Measurements from ENCODE around the gene NR6A1.

Gene NR6A1

DNA sequence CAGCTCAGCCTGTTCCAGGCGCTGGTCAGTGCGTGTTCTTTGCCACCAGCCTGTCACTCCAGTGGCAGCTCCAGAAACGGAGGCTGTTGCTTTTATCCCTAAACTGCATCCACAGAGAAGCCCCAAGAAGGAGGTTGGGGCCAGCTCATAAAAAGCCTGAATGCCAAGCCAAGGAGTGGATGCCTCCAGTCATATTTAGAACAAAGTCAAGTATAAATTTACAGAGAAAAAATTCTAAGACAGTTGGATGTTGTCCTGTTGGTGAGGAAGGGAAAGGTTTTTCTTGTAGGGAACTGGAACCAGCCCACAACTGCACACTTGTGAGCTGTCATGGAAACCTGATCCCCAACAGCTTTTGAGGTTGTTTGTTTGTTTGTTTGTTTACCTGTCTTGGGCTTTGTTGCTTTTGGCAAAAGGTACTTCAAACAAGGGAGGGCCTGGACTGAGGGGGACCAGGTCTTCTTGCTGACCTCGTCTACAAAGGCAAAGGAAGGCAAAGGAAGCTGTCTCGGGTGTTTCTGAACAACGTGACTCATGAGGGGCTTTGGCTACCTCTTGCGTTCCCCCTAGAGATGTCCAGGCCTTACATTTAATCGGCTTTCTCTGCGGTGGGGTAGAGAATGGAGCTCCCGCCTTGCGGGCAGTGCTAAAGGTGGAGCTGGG lies 42.5 kb upstream of the NR6A1 start:
- Histone ChIP-seq H3K36me3 (ENCODE audit: insufficient read depth) (no peaks in the 10 kb centered on the region), H2AFZ (ENCODE audit: low read depth) (no peak overlapping the region), H3K4me2 (no peak overlapping the region), H3K9ac (no peak overlapping the region), H3K27me3 (ENCODE audit: insufficient read depth, low read depth) (no peaks in the 10 kb centered on the region), H3K27ac (no peak overlapping the region), H3K79me2 (ENCODE audit: insufficient read depth, low read depth) (no peaks in the 10 kb centered on the region), H3K4me3 (IDR thresholded peaks at IDR 0.05; ENCODE audit: insufficient read depth, low read depth, low read length) (no peak overlapping the region), H4K20me1 (ENCODE audit: insufficient read depth) (no peaks in the 10 kb centered on the region), H3K4me1 (ENCODE audit: low read depth, poor library complexity, severe bottlenecking) (no peaks in the 10 kb centered on the region)
- TF ChIP-seq, protein P1, sequence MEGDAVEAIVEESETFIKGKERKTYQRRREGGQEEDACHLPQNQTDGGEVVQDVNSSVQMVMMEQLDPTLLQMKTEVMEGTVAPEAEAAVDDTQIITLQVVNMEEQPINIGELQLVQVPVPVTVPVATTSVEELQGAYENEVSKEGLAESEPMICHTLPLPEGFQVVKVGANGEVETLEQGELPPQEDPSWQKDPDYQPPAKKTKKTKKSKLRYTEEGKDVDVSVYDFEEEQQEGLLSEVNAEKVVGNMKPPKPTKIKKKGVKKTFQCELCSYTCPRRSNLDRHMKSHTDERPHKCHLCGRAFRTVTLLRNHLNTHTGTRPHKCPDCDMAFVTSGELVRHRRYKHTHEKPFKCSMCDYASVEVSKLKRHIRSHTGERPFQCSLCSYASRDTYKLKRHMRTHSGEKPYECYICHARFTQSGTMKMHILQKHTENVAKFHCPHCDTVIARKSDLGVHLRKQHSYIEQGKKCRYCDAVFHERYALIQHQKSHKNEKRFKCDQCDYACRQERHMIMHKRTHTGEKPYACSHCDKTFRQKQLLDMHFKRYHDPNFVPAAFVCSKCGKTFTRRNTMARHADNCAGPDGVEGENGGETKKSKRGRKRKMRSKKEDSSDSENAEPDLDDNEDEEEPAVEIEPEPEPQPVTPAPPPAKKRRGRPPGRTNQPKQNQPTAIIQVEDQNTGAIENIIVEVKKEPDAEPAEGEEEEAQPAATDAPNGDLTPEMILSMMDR (conservative IDR thresholded peaks at IDR 0.05; ENCODE audit: low read depth, low read length): no peak

DNA sequence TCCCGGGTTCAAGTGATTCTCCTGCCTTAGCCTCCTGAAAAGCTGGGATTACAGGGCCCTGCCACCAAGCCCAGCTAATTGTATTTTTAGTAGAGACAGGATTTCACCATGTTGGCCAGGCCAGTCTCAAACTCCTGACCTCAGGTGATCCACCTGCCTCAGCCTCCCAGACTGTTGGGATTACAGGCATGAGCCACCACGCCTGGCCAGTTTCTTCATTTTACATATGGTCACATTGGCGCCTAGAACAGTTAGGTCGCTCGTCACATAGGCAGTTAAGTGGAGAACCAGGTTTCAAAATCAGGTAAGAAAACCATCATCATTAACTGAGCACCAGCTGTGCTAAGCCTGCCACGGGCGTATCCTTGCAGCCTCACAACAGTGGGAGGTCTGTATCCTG lies 41.9 kb upstream of the NR6A1 start:
- Histone ChIP-seq H3K4me1 (ENCODE audit: low read depth, poor library complexity, severe bottlenecking) (no peaks in the 10 kb centered on the region), H3K9ac (no peak overlapping the region), H2AFZ (ENCODE audit: low read depth) (no peak overlapping the region), H3K27me3 (ENCODE audit: insufficient read depth, low read depth) (no peaks in the 10 kb centered on the region), H3K36me3 (ENCODE audit: insufficient read depth) (no peaks in the 10 kb centered on the region), H3K27ac (no peak overlapping the region), H3K4me2 (no peak overlapping the region), H3K4me3 (IDR thresholded peaks at IDR 0.05; ENCODE audit: insufficient read depth, low read depth, low read length) (no peak overlapping the region), H3K79me2 (ENCODE audit: insufficient read depth, low read depth) (no peaks in the 10 kb centered on the region), H4K20me1 (ENCODE audit: insufficient read depth) (no peaks in the 10 kb centered on the region)
- TF ChIP-seq, protein P1 (conservative IDR thresholded peaks at IDR 0.05; ENCODE audit: low read depth, low read length): no peak

DNA sequence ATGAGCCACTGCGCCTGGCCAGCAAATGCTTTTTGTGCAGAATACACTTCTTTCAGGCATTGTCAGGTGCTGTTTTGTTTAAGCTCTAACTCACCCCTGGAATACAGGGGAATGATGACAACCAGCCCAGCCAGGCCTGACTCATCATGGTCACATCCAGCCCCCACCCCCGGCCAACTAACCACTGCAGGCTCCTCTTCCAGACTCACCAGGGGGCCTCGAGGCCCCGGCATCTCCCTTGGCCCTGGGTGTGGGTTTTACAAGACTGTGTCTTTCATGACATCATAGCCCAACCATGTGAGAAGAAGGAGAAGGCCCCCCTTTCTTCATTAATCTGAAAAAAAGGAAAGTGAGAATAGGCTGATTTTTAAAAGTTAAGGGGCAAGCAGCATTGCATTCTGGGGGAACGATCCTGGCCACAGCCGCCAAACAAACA lies 41.3 kb upstream of the NR6A1 start:
- Histone ChIP-seq H3K27ac (no peak overlapping the region), H3K9ac (no peak overlapping the region), H3K4me3 (IDR thresholded peaks at IDR 0.05; ENCODE audit: insufficient read depth, low read depth, low read length) (no peak overlapping the region), H2AFZ (ENCODE audit: low read depth) (no peak overlapping the region), H3K79me2 (ENCODE audit: insufficient read depth, low read depth) (no peaks in the 10 kb centered on the region), H3K36me3 (ENCODE audit: insufficient read depth) (no peaks in the 10 kb centered on the region), H3K4me2 (no peak overlapping the region), H3K4me1 (ENCODE audit: low read depth, poor library complexity, severe bottlenecking) (no peaks in the 10 kb centered on the region), H4K20me1 (ENCODE audit: insufficient read depth) (no peaks in the 10 kb centered on the region), H3K27me3 (ENCODE audit: insufficient read depth, low read depth) (no peaks in the 10 kb centered on the region)
- TF ChIP-seq, protein P1 (conservative IDR thresholded peaks at IDR 0.05; ENCODE audit: low read depth, low read length): no peak

DNA sequence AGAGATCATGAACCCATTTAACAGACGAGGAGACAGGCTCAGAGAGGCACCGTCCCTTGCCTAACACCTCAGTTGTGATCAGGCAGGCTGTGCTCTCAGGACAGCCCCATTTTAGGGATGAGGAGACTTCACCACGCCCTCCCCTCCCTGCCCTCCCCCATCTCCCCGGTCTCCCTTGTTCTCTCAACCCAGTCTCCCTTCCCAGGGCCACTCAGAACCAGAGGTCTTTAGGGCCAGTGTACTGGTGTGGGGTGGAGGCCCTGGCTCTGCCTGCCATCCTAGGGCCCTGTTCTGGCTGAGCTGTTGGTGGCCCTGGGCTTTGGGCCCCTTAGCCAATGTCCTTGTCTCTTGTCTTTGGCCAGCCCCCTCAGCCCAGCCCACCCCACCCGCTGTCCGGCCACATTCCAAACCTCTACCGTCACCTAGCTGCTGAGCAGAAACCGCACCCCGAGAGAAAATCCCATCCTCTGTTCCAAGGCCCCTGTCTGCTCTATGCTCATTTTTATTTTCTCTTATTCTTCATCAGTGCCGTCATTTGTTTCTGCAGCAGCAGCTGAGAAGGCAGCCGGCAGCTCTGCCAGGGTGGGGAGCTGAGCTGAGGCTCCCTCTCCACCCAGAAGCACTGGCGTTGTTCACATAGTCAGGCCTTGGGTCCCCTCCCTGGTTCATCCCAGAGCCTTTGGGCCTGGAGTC lies 39.7 kb upstream of the NR6A1 start:
- no peak overlapping the region for H3K4me3 ChIP-seq (IDR thresholded peaks at IDR 0.05; ENCODE audit: insufficient read depth, low read depth, low read length)
- no peak overlapping the region for H3K9ac ChIP-seq
- H3K4me2 ChIP-seq: no peak overlapping the region
- H3K79me2 ChIP-seq (ENCODE audit: insufficient read depth, low read depth): no peaks in the 10 kb centered on the region
- TF ChIP-seq, protein P1 (conservative IDR thresholded peaks at IDR 0.05; ENCODE audit: low read depth, low read length): no peak
- H3K27ac ChIP-seq: no peak overlapping the region
- H3K4me1 ChIP-seq (ENCODE audit: low read depth, poor library complexity, severe bottlenecking): no peaks in the 10 kb centered on the region
- no peak overlapping the region for H2AFZ ChIP-seq (ENCODE audit: low read depth)
- no peaks in the 10 kb centered on the region for H3K27me3 ChIP-seq (ENCODE audit: insufficient read depth, low read depth)
- no peaks in the 10 kb centered on the region for H3K36me3 ChIP-seq (ENCODE audit: insufficient read depth)
- H4K20me1 ChIP-seq (ENCODE audit: insufficient read depth): no peaks in the 10 kb centered on the region

All from KMS-11 (cell line).